ENCODE results near the gene GNS.
A peak's percentile ranks its signal among the peaks of the same experiment; 100 is the strongest.

Gene GNS

DNA sequence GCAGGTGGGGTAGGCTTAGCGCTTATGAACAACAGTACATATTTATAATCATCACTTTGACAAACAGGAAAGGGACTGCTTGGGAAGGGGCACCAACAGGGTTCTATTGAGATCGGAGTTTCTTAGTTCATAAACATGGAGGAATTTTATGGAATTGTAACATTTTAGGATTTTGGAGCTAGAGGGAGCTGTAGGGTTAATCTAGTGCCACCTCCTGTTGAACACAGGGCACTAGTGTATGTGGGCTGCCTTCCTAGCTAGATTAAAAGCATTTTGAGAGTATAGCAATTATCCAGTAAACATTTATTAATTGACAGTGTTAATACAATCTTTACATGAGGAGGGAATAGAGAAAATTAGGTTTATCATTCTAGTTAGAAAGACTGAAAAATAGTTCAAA is 42.2 kb upstream of the GNS start:
- Histone ChIP-seq H3K4me3 (replicated peaks; ENCODE audit: low read depth, low read length) (no peak overlapping the region), H3K27me3 (replicated peaks; ENCODE audit: control insufficient read depth, insufficient read depth, low read length) (no peaks in the 10 kb centered on the region), H3K36me3 (ENCODE audit: control insufficient read depth, insufficient read depth, low read length) (no peaks in the 10 kb centered on the region)
- DNase-seq (ENCODE audit: extremely low read depth, insufficient read length), result no peak
- TF ChIP-seq, protein P1, sequence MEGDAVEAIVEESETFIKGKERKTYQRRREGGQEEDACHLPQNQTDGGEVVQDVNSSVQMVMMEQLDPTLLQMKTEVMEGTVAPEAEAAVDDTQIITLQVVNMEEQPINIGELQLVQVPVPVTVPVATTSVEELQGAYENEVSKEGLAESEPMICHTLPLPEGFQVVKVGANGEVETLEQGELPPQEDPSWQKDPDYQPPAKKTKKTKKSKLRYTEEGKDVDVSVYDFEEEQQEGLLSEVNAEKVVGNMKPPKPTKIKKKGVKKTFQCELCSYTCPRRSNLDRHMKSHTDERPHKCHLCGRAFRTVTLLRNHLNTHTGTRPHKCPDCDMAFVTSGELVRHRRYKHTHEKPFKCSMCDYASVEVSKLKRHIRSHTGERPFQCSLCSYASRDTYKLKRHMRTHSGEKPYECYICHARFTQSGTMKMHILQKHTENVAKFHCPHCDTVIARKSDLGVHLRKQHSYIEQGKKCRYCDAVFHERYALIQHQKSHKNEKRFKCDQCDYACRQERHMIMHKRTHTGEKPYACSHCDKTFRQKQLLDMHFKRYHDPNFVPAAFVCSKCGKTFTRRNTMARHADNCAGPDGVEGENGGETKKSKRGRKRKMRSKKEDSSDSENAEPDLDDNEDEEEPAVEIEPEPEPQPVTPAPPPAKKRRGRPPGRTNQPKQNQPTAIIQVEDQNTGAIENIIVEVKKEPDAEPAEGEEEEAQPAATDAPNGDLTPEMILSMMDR (IDR thresholded peaks at IDR 0.05; ENCODE audit: insufficient read depth, low read length, poor library complexity, severe bottlenecking), result peak; percentile 35

DNA sequence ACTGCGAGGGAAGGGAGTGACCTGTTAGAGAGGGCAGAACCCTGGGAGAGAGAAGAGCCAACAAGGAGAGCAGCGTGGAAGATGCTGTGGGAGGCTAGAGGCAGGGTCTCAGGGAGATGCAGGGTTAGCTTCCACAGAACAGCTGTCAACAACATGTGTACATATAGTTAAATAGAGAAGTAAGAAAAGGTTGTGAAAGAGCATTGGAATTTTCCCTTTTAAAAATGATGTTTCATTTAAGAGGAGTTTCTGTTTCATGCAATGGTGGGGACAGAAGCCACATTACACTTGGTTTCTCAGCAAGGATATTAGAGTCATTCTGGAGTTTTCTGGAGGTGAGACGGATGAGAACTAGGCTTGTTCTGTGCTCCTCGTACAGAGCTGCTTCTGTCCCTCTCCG is 41.4 kb upstream of the GNS start:
- TF ChIP-seq, protein P1 (IDR thresholded peaks at IDR 0.05; ENCODE audit: insufficient read depth, low read length, poor library complexity, severe bottlenecking), result no peak
- Histone ChIP-seq H3K27me3 (replicated peaks; ENCODE audit: control insufficient read depth, insufficient read depth, low read length) (no peaks in the 10 kb centered on the region), H3K4me3 (replicated peaks; ENCODE audit: low read depth, low read length) (no peak overlapping the region), H3K36me3 (ENCODE audit: control insufficient read depth, insufficient read depth, low read length) (no peaks in the 10 kb centered on the region)
- DNase-seq (ENCODE audit: extremely low read depth, insufficient read length), result peak; percentile 15

DNA sequence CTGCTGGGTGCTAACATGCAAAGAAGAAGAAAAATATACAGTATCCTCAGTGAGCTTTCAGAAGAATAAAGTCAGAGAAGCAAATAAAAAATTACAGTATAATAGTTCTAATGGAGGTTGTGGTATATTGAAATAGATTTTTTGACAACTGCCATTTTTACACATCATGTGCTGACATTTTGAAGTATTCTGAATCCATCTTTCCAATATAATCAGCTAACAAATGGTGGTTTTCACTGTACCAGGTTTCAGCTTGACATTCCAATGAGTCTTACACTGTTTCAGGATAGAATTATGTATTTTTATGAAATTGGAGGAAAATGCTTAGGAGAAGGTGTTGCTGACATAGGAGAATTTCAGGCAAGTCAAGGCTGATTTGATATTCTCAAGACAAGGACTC is 39.0 kb upstream of the GNS start:
- Histone ChIP-seq H3K4me3 (replicated peaks; ENCODE audit: low read depth, low read length) (no peak overlapping the region), H3K36me3 (ENCODE audit: control insufficient read depth, insufficient read depth, low read length) (no peaks in the 10 kb centered on the region), H3K27me3 (replicated peaks; ENCODE audit: control insufficient read depth, insufficient read depth, low read length) (no peaks in the 10 kb centered on the region)
- TF ChIP-seq, protein P1 (IDR thresholded peaks at IDR 0.05; ENCODE audit: insufficient read depth, low read length, poor library complexity, severe bottlenecking), result no peak
- no peak for DNase-seq (ENCODE audit: extremely low read depth, insufficient read length)

DNA sequence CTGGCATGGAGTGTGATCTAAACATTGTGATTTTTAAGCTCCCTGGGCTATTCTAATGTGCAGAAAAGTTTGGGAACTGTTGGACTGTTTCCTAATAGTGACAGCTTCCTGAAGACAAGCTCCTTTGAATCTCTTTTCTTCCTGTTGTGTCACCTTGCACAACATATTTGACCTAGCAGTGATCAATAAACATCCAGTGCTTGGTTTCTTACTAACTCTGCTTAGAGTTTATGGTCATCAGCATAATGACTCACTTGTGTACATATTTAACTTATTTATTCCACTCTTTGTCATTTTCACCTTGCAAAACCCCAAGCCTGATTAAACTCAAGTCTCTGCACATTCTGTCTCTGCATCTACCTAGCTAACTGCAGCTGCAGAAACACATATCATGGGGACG is 38.0 kb upstream of the GNS start:
- Histone ChIP-seq H3K36me3 (ENCODE audit: control insufficient read depth, insufficient read depth, low read length) (no peaks in the 10 kb centered on the region), H3K4me3 (replicated peaks; ENCODE audit: low read depth, low read length) (no peak overlapping the region), H3K27me3 (replicated peaks; ENCODE audit: control insufficient read depth, insufficient read depth, low read length) (no peaks in the 10 kb centered on the region)
- TF ChIP-seq, protein P1 (IDR thresholded peaks at IDR 0.05; ENCODE audit: insufficient read depth, low read length, poor library complexity, severe bottlenecking), result no peak
- no peak for DNase-seq (ENCODE audit: extremely low read depth, insufficient read length)

DNA sequence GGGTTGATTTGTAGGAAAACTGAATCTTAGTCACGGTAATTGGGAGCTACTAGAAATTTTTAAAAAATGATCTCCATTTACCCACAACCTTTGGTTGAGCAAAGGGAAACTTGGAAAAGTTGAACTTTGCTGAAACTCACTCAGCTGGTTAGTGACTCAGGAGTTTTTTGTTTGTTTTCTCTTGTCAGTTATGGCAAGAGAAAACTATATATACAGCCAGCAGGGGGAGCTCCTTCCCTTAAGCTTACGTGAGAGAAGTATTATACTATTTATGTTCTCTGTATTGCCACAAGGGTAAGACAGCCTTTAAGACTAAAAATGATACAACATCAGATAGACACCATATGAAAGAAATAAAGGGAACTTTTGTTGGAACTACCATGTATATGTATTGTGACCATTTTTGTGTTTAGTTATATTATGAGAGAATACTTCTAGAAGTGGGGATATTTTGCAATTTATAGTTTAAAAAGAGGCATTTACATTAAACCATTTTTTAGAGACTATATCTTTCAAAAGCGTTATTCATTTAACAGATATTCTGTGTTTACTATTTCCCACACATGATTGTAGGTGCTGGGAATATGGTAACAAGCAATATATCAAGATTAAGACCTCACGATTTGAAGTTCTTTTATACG is 37.1 kb upstream of the GNS start:
- Histone ChIP-seq H3K27me3 (replicated peaks; ENCODE audit: control insufficient read depth, insufficient read depth, low read length) (no peaks in the 10 kb centered on the region), H3K4me3 (replicated peaks; ENCODE audit: low read depth, low read length) (no peak overlapping the region), H3K36me3 (ENCODE audit: control insufficient read depth, insufficient read depth, low read length) (no peaks in the 10 kb centered on the region)
- DNase-seq (ENCODE audit: extremely low read depth, insufficient read length), result peak; percentile 33
- TF ChIP-seq, protein P1 (IDR thresholded peaks at IDR 0.05; ENCODE audit: insufficient read depth, low read length, poor library complexity, severe bottlenecking), result peak; percentile 76

DNA sequence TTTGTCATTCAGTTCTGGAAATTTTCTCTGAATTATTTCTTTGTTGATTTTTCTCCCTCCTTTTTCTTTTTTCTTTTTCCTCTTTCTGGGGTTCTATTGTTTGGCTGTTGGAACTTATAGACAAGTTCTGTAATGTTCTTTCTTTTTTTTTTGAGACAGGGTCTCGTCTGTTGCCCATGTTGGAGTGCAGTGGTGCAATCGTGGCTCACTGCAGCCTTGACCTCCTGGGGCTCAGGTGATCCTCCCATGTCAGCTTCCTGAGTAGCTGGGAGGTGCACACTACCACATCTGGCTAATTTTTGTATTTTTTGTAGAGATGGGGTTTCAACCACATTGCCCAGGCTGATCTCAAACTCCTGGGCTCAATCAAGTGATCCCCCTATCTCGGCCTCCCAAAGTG is 35.1 kb upstream of the GNS start:
- no peaks in the 10 kb centered on the region for H3K36me3 ChIP-seq (ENCODE audit: control insufficient read depth, insufficient read depth, low read length)
- H3K4me3 ChIP-seq (replicated peaks; ENCODE audit: low read depth, low read length), result no peak overlapping the region
- TF ChIP-seq, protein P1 (IDR thresholded peaks at IDR 0.05; ENCODE audit: insufficient read depth, low read length, poor library complexity, severe bottlenecking), result no peak
- no peaks in the 10 kb centered on the region for H3K27me3 ChIP-seq (replicated peaks; ENCODE audit: control insufficient read depth, insufficient read depth, low read length)
- no peak for DNase-seq (ENCODE audit: extremely low read depth, insufficient read length)
